KMS-11 (cell line): ENCODE results near the gene MSGN1.
"Not testable (repeated sequence)": the region's sequence is repeated elsewhere in the genome, so short reads cannot be mapped to it uniquely, and the experiment has no call there.

Experiments used
- H2AFZ ChIP-seq: fragments of 200-600 bp; sonication (generic); 2 replicates; pipeline ENCODE4 v1.6.1; 2016; ENCODE audit warnings: antibody characterized with exemption, mixed run types, low read depth
- H3K27ac ChIP-seq: fragments of 200-600 bp; sonication (generic); 2 replicates; pipeline ENCODE4 v1.6.1; 2016; ENCODE audit warnings: mild to moderate bottlenecking, mixed run types
- H3K27me3 ChIP-seq: fragments of 200-600 bp; sonication (generic); 2 replicates; pipeline ENCODE4 v1.6.1; 2017; ENCODE audit warnings: mild to moderate bottlenecking, low read depth, mixed run types, moderate library complexity; ENCODE audit not compliant: insufficient read depth
- H3K36me3 ChIP-seq: fragments of 200-600 bp; sonication (generic); 2 replicates; pipeline ENCODE4 v1.6.1; 2017; ENCODE audit warnings: mild to moderate bottlenecking, mixed run types; ENCODE audit not compliant: insufficient read depth
- H3K4me1 ChIP-seq: fragments of 200-600 bp; sonication (generic); 2 replicates; pipeline ENCODE4 v1.6.1; 2016; ENCODE audit warnings: mild to moderate bottlenecking, low read depth, mixed run types; ENCODE audit not compliant: poor library complexity, severe bottlenecking
- H3K4me2 ChIP-seq: fragments of 200-600 bp; sonication (generic); 2 replicates; pipeline ENCODE4 v1.7.0; 2016; ENCODE audit warnings: mild to moderate bottlenecking, mixed run types
- H3K4me3 ChIP-seq: fragments of 200-600 bp; sonication (generic); IDR thresholded peaks from 2 replicates; pipeline ENCODE4 v1.6.1; 2017; ENCODE audit warnings: low read depth, low read length, mixed read lengths; ENCODE audit not compliant: insufficient read depth
- H3K79me2 ChIP-seq: fragments of 200-600 bp; sonication (generic); 2 replicates; pipeline ENCODE4 v1.6.1; 2016; ENCODE audit warnings: low read depth, mixed run types; ENCODE audit not compliant: insufficient read depth
- H3K9ac ChIP-seq: fragments of 200-600 bp; sonication (generic); 2 replicates; pipeline ENCODE4 v1.6.1; 2016; ENCODE audit warnings: mild to moderate bottlenecking, mixed run types
- H4K20me1 ChIP-seq: fragments of 200-600 bp; sonication (generic); 2 replicates; pipeline ENCODE4 v1.6.1; 2016; ENCODE audit warnings: mild to moderate bottlenecking, mixed run types; ENCODE audit not compliant: insufficient read depth
- TF ChIP-seq, protein P1 (sequence below): fragments of 200-600 bp; sonication (generic); conservative IDR thresholded peaks from 2 replicates; pipeline ENCODE4 v1.6.1; 2017; ENCODE audit warnings: low read depth, mild to moderate bottlenecking, antibody characterized with exemption, low read length, moderate library complexity, mixed read lengths

The MSGN1 gene

GRCh38 chr2:17821080-17821479 lies 4.8 kb downstream of the MSGN1 start:
- H3K4me2 ChIP-seq = no peak overlapping the region
- H4K20me1 ChIP-seq = no peaks in the 10 kb centered on the region
- H3K9ac ChIP-seq = no peak overlapping the region
- TF ChIP-seq, protein P1, sequence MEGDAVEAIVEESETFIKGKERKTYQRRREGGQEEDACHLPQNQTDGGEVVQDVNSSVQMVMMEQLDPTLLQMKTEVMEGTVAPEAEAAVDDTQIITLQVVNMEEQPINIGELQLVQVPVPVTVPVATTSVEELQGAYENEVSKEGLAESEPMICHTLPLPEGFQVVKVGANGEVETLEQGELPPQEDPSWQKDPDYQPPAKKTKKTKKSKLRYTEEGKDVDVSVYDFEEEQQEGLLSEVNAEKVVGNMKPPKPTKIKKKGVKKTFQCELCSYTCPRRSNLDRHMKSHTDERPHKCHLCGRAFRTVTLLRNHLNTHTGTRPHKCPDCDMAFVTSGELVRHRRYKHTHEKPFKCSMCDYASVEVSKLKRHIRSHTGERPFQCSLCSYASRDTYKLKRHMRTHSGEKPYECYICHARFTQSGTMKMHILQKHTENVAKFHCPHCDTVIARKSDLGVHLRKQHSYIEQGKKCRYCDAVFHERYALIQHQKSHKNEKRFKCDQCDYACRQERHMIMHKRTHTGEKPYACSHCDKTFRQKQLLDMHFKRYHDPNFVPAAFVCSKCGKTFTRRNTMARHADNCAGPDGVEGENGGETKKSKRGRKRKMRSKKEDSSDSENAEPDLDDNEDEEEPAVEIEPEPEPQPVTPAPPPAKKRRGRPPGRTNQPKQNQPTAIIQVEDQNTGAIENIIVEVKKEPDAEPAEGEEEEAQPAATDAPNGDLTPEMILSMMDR = no peak
- no peak overlapping the region for H3K27ac ChIP-seq
- H3K4me3 ChIP-seq = no peak overlapping the region
- H2AFZ ChIP-seq = no peak overlapping the region
- H3K79me2 ChIP-seq = no peaks in the 10 kb centered on the region
- H3K4me1 ChIP-seq = no peaks in the 10 kb centered on the region
- H3K27me3 ChIP-seq = no peaks in the 10 kb centered on the region
- no peaks in the 10 kb centered on the region for H3K36me3 ChIP-seq

GRCh38 chr2:17821535-17822444 lies 5.5 kb downstream of the MSGN1 start:
- H3K27ac ChIP-seq = no peak overlapping the region
- H3K79me2 ChIP-seq = no peaks in the 10 kb centered on the region
- H3K4me1 ChIP-seq = no peaks in the 10 kb centered on the region
- H3K4me2 ChIP-seq = no peak overlapping the region
- TF ChIP-seq, protein P1 = no peak
- H3K27me3 ChIP-seq = no peaks in the 10 kb centered on the region
- H4K20me1 ChIP-seq = no peaks in the 10 kb centered on the region
- H2AFZ ChIP-seq = no peak overlapping the region
- H3K4me3 ChIP-seq = no peak overlapping the region
- no peak overlapping the region for H3K9ac ChIP-seq
- no peaks in the 10 kb centered on the region for H3K36me3 ChIP-seq

- H3K27ac ChIP-seq = no peak overlapping the region
- H2AFZ ChIP-seq = no peak overlapping the region
- no peak overlapping the region for H3K9ac ChIP-seq
- H3K4me3 ChIP-seq = no peak overlapping the region
- no peaks in the 10 kb centered on the region for H3K27me3 ChIP-seq
- no peaks in the 10 kb centered on the region for H3K79me2 ChIP-seq
- H3K4me2 ChIP-seq = no peak overlapping the region
- no peaks in the 10 kb centered on the region for H3K36me3 ChIP-seq
- no peaks in the 10 kb centered on the region for H4K20me1 ChIP-seq
- H3K4me1 ChIP-seq = no peaks in the 10 kb centered on the region
- TF ChIP-seq, protein P1 = no peak
These were observed 6.3 kb downstream of the MSGN1 start for GRCh38 chr2:17822445-17823117.

DNA sequence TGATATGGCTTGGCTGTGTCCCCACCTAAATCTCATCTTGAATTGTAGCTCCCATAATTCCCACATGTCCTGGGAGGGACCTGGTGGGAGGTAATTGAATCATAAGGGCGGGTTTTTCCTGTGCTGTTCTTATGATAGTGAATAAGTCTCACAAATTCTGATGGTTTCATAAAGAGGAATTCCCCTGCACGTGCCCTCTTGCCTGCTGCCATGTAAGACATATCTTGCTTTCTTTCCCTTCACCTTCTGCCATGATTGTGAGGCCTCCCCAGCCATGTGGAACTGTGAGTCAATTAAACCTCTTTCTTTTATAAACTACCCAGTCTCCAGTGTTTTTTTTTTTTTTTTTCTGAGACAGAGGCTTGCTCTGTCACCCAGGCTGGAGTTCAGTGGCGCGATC lies 7.4 kb downstream of the MSGN1 start:
- not testable (repeated sequence) for H3K9ac ChIP-seq, H3K4me3 ChIP-seq, H3K27ac ChIP-seq

GRCh38 chr2:17827316-17827715 lies 11.1 kb downstream of the MSGN1 start:
- Histone ChIP-seq H3K79me2 (no peaks in the 10 kb centered on the region), H3K9ac (no peak overlapping the region), H3K27me3 (no peaks in the 10 kb centered on the region), H3K4me1 (no peaks in the 10 kb centered on the region), H2AFZ (no peak overlapping the region), H4K20me1 (no peaks in the 10 kb centered on the region), H3K4me3 (no peak overlapping the region), H3K36me3 (no peaks in the 10 kb centered on the region), H3K4me2 (no peak overlapping the region), H3K27ac (no peak overlapping the region)
- TF ChIP-seq, protein P1 = no peak

More for the DNA sequence above, 7.4 kb downstream of the MSGN1 start:
- not testable (repeated sequence) for H4K20me1 ChIP-seq, H3K4me1 ChIP-seq, H2AFZ ChIP-seq, H3K79me2 ChIP-seq, H3K4me2 ChIP-seq, H3K36me3 ChIP-seq, H3K27me3 ChIP-seq
